Body of pancreas (tissue), 4 donors: ENCODE measurements around the gene TBCE. TPM values are rescaled to one million over a fixed set of nuclear protein-coding genes. Genes with fewer than 3 reads are reported as not detected.

Experiments used
- ATAC-seq: fragments of 150-250 bp; one replicate; pipeline ENCODE4 v1.9.1; 2016
- DNase-seq, 4 donors: peaks; one replicate each; pipeline ENCODE4 v3.0.0-alpha.2; 2019
- H3K27ac ChIP-seq, 4 donors: fragments of 200-600 bp; sonication (generic); 1 replicate in 3 of 4; 2 replicates in 1 of 4; pipeline versions ENCODE4 v1.5.1 to v1.6.1; 2016 to 2019; ENCODE audit warnings: mild to moderate bottlenecking in 1 of 4, mixed read lengths in 1 of 4, moderate library complexity in 1 of 4
- H3K27me3 ChIP-seq, 2 donors: fragments of 200-600 bp; sonication (generic); one replicate each; pipeline ENCODE4 v1.6.0; 2016; ENCODE audit warnings: mild to moderate bottlenecking in 1 of 2
- H3K36me3 ChIP-seq, 2 donors: fragments of 200-600 bp; sonication (generic); replicated peaks in 1 of 2; 2 replicates each; pipeline ENCODE4 v1.5.1; 2016; ENCODE audit warnings: low read depth in 2 of 2; ENCODE audit not compliant: insufficient read depth in 1 of 2
- H3K4me1 ChIP-seq: fragments of 200-600 bp; sonication (generic); one replicate; pipeline ENCODE4 v1.6.0; 2016
- H3K4me3 ChIP-seq, 2 donors: fragments of 200-600 bp; sonication (generic); 1 replicate in 1 of 2; 2 replicates in 1 of 2; pipeline ENCODE4 v1.5.1; 2016 to 2019
- H3K9me3 ChIP-seq, 3 donors: fragments of 200-600 bp; sonication (generic); 1 replicate in 2 of 3; 2 replicates in 1 of 3; pipeline ENCODE4 v1.5.1; 2016
- POLR2A ChIP-seq, 3 donors: fragments of 450-650 bp; IDR thresholded peaks; one replicate each; pipeline ENCODE4 v1.6.1; 2016; ENCODE audit warnings: antibody characterized with exemption in 3 of 3, mild to moderate bottlenecking in 2 of 3
- WGBS, 2 donors: methylation state at CpG; one replicate each; pipeline ENCODE4 v1.1.5; 2017; 5-methylcytosine and 5-hydroxymethylcytosine counted together
- intact Hi-C: fragments of 100-400 bp; cut with DNase I; formaldehyde crosslinking; loops from one replicate; pipeline ENCODE4 v1.15.1; 2023
- total RNA-seq, 2 donors: library from RNA; depleted of rRNA; stranded (reverse); fragments of >200 nt; gene quantifications; one replicate each; pipeline ENCODE4 v1.1.0, GENCODE V29; 2016
- TF ChIP-seq, protein P1 (sequence below), 7 experiments: fragments of 450-650 bp in 4 of 7; fragments of 200-600 bp in 3 of 7; sonication (generic) in 3 of 7; IDR thresholded peaks; one replicate each; pipeline ENCODE4 v1.5.1; 2016 to 2019; ENCODE audit warnings: antibody characterized with exemption in 7 of 7

Gene TBCE
- total RNA-seq, 2 donors from 2014 or later, result 15.0 to 22.1 TPM

DNA sequence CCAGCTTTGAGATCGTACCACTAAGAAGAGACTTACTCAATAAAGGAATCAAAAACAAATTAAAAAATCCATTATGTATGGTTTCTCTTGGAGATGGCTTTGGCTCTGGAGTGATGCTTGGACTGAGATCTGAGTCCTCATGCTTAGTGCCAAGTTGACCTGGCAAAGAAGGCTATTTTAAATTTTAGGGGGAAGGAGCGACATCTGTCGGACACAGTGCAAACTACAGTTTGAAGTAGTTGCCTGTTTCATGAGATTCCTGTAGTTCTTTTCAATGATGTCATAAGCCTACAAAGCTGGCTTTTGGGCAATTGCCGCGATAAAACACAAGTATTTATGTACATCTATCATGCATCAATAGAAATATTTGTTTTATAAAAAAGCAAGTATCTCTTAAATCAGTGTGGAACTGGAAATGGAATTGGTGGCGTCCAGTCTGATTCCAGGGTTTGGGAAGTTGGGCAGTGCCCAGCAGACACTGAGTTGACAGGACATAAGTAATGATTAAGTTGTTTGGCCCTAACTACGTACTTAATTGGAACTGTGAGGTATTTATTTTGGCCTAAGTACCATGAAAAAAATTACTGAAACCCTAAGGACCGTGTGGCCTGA, 50.0 kb downstream of the TBCE start:
- Histone ChIP-seq H3K36me3 (no peaks in the 10 kb centered on the region), H3K4me3 (no peak overlapping the region), H3K9me3 (no peaks in the 10 kb centered on the region), H3K4me1 (no peaks in the 10 kb centered on the region), H3K27me3 (no peaks in the 10 kb centered on the region), H3K27ac (no peak overlapping the region)
- no peak for TF ChIP-seq POLR2A (IDR thresholded peaks at IDR 0.05)
- TF ChIP-seq, protein P1, sequence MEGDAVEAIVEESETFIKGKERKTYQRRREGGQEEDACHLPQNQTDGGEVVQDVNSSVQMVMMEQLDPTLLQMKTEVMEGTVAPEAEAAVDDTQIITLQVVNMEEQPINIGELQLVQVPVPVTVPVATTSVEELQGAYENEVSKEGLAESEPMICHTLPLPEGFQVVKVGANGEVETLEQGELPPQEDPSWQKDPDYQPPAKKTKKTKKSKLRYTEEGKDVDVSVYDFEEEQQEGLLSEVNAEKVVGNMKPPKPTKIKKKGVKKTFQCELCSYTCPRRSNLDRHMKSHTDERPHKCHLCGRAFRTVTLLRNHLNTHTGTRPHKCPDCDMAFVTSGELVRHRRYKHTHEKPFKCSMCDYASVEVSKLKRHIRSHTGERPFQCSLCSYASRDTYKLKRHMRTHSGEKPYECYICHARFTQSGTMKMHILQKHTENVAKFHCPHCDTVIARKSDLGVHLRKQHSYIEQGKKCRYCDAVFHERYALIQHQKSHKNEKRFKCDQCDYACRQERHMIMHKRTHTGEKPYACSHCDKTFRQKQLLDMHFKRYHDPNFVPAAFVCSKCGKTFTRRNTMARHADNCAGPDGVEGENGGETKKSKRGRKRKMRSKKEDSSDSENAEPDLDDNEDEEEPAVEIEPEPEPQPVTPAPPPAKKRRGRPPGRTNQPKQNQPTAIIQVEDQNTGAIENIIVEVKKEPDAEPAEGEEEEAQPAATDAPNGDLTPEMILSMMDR (IDR thresholded peaks at IDR 0.05), result peak; percentile 50 to 85 (median 82)
- intact Hi-C loops, result loop anchor here (10.0 kb wide), 2 partner anchors 162 to 312 kb away; no protein-coding TSS in a partner anchor
- peak; percentile 77 for ATAC-seq
- 29 to 30% methylated on average over 8 of the region's 8 CpGs for WGBS, 2 donors
- DNase-seq, result peak; percentile 68 to 77 (median 74)

DNA sequence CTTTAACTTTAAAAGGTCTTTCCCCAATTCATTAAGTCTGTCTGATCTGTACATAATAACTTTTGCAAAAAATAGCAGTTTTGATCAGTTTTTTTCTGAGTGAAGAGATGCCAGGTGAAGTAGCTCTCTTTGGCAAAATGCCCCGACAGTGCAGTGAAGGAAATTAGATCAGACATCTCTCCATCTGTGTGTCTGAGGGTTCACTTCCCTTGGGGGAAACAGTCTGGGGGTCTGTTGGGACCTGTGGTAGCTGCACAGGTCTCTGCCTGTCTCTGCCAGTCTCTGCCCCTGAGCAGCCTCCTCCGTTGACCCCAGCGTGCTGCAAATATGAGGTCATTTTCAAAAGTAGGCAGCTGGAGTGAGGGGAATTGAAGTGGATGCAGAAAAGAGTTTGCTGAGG, 54.5 kb downstream of the TBCE start:
- no peaks in the 10 kb centered on the region for H3K27me3 ChIP-seq
- intact Hi-C loops, result no loop called here
- H3K27ac ChIP-seq, result no peak overlapping the region
- H3K36me3 ChIP-seq, result no peaks in the 10 kb centered on the region
- WGBS, 2 donors, result 52 to 81% methylated on average over 3 of the region's 3 CpGs
- TF ChIP-seq POLR2A (IDR thresholded peaks at IDR 0.05), result no peak
- TF ChIP-seq, protein P1 (IDR thresholded peaks at IDR 0.05), result no peak
- no peaks in the 10 kb centered on the region for H3K9me3 ChIP-seq
- no peak for DNase-seq
- H3K4me1 ChIP-seq, result no peaks in the 10 kb centered on the region
- no peak for ATAC-seq
- H3K4me3 ChIP-seq, result no peak overlapping the region

DNA sequence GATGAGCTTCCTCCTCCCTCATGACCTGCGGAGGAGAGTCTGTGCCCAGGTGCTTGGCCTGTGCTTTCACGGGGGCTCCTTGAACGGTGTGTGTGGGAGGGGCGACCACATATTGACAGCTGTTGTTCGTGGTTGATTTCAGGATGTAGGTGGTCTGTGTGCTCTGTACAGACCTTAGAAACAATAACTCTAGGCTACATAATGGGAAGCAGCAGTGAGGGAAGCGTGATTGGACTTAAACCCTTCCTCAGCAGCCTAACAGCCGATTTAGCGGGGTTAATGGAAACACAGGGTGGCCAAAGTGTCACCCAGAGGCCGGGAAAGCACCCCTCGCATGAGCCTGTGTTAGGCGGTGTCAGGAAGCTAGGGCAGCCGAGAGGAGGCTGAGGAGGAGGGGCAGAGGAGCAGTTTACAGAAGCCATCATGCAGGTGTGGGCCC, 56.0 kb downstream of the TBCE start:
- Histone ChIP-seq H3K4me3 (no peak overlapping the region), H3K27me3 (no peaks in the 10 kb centered on the region), H3K4me1 (no peaks in the 10 kb centered on the region), H3K36me3 (no peaks in the 10 kb centered on the region), H3K9me3 (no peaks in the 10 kb centered on the region), H3K27ac (no peak overlapping the region)
- 63 to 67% methylated on average over 11 to 12 of the region's 12 CpGs for WGBS, 2 donors
- no peak for TF ChIP-seq POLR2A (IDR thresholded peaks at IDR 0.05)
- TF ChIP-seq, protein P1 (IDR thresholded peaks at IDR 0.05), result no peak
- DNase-seq (no peak), ATAC-seq (no peak)
- intact Hi-C loops, result no loop called here

- H3K27me3 ChIP-seq, result no peaks in the 10 kb centered on the region
- TF ChIP-seq, protein P1 (IDR thresholded peaks at IDR 0.05), result no peak
- no peak for TF ChIP-seq POLR2A (IDR thresholded peaks at IDR 0.05)
- H3K9me3 ChIP-seq, result no peaks in the 10 kb centered on the region
- no peak overlapping the region for H3K27ac ChIP-seq
- ATAC-seq, result no peak
- no peaks in the 10 kb centered on the region for H3K36me3 ChIP-seq
- intact Hi-C loops, result no loop called here
- no peak for DNase-seq
- H3K4me1 ChIP-seq, result no peaks in the 10 kb centered on the region
- WGBS, 2 donors, result 83 to 89% methylated on average over 8 of the region's 8 CpGs
- H3K4me3 ChIP-seq, result no peak overlapping the region
These were observed 56.9 kb downstream of the TBCE start for GRCh38 chr1:235424092-235424491.

GRCh38 chr1:235425357-235425756, 58.1 kb downstream of the TBCE start:
- DNase-seq, result no peak
- ATAC-seq, result no peak
- Histone ChIP-seq H3K9me3 (no peaks in the 10 kb centered on the region), H3K27ac (no peak overlapping the region), H3K4me3 (no peak overlapping the region), H3K4me1 (no peaks in the 10 kb centered on the region), H3K27me3 (no peaks in the 10 kb centered on the region), H3K36me3 (no peaks in the 10 kb centered on the region)
- WGBS, 2 donors, result 89 to 92% methylated on average over 9 of the region's 9 CpGs
- intact Hi-C loops, result no loop called here
- TF ChIP-seq POLR2A (IDR thresholded peaks at IDR 0.05), result no peak
- TF ChIP-seq, protein P1 (IDR thresholded peaks at IDR 0.05), result no peak
